GM18526 (cell line): Measurements from ENCODE around the gene FCRLA.
A peak's percentile ranks its signal among the peaks of the same experiment; 100 is the strongest.
"Not testable (repeated sequence)": the region's sequence is repeated elsewhere in the genome, so short reads cannot be mapped to it uniquely, and the experiment has no call there.

Experiments
- POLR2A ChIP-seq: IDR thresholded peaks from 3 replicates; pipeline ENCODE4 v1.6.1; 2011; ENCODE audit not compliant: insufficient read length; ENCODE audit errors: extremely low read depth

FCRLA gene

GRCh38 chr1:161706482-161707347 lies at the start of gene FCRLA:
Gene FCRLA, plus strand, starts transcription at chr1:161707229. Its CDS starts 36 bp downstream, at chr1:161707265.
- TF ChIP-seq POLR2A, result peak; percentile 64

DNA sequence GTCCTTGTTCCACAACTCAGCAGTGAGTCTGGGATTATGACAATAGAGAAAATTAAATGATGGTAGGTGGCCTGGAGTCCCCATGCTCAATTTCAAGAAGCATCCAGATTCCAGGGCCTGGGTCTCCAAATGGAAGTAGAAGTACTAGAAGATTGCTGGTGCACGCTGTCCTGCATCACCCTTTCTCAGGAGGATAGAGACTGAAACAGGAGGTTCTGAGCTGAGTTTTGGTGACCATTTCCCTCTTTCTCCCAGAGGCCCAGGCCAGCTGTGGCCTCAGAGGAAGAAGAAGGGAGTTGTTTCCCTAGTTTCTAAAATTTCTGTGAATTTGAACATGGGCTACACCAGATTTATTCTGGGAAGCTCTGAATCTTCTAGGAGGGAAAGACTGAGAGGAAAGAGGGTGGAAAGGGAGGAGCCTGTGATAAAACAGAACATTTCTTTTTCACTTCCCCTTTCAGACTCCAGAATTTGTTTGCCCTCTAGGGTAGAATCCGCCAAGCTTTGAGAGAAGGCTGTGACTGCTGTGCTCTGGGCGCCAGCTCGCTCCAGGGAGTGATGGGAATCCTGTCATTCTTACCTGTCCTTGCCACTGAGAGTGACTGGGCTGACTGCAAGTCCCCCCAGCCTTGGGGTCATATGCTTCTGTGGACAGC lies 44.2 kb upstream of the FCRLA start, which contains the start of gene FCGR2B:
FCGR2B (plus strand) TSS at position 460 of the 656 bp plus-strand sequence; CDS start at position 559, 99 bp downstream.
- TF ChIP-seq POLR2A, result not testable (repeated sequence)

GRCh38 chr1:161676441-161676840 lies 30.6 kb upstream of the FCRLA start:
- no peak for TF ChIP-seq POLR2A

DNA sequence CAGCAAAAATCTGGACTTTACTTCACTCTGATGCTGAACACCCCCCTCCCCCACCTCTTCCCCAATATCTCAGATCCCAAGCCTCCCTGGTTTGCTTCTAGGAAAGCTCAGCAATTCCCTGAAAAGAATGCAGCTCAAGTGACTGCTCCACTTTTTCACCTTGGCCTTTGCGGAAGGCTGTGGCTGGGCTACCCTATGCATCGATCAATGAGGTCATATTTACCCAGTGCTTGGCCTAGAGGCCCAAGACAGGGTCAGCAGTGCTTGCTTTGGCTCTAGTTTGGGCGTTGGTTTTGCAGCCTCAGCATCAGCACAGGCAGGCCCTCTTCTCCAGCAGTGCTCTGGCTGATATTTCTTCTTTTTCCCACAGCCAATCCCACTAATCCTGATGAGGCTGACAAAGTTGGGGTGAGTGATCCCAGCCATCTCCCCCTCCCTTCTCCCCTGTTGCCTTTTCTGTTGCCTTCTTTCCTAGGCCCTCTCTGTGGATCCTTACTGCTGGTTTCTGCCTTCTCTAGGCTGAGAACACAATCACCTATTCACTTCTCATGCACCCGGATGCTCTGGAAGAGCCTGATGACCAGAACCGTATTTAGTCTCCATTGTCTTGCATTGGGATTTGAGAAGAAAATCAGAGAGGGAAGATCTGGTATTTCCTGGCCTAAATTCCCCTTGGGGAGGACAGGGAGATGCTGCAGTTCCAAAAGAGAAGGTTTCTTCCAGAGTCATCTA lies 29.9 kb upstream of the FCRLA start:
- TF ChIP-seq POLR2A, result no peak

GRCh38 chr1:161678500-161678899 lies 28.5 kb upstream of the FCRLA start:
- no peak for TF ChIP-seq POLR2A

DNA sequence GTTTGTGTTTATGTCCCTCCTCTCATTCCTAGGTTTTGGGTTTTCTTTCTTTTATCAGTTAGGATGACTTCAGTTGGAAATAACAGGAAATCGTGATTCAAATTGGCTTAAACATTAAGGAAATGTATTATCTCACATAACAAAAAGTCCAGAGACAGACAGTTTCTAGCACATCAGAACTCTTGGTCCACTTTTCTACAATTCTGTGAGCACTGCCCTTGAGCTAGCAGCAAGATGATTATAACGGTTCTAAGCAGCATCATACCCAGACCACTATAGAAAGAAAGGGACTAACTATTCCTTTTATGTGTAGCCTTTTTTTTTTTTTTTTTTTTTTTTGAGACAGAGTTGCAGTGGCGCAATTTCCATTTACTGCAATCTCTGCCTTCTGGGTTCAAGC lies 25.1 kb upstream of the FCRLA start:
- no peak for TF ChIP-seq POLR2A

DNA sequence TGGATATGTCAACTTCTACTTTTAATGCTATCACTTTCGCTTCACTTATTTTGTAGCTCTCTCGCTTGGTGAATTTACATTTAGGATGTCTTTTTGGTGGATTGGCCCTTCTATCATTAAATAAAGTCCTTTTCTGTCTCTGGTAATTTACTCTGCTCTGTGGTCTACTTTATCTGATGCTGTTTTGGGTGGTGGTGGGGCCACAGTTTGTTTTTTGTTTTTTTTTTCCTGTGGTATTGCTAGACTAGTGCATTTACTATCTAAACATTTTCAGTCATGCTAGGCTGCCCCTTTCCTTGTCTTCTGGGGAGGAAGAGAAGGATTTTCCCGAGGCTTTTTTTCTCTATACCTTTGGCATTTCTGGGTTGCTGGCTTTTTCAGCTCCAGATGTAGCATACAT lies 18.1 kb upstream of the FCRLA start:
- TF ChIP-seq POLR2A, result no peak

DNA sequence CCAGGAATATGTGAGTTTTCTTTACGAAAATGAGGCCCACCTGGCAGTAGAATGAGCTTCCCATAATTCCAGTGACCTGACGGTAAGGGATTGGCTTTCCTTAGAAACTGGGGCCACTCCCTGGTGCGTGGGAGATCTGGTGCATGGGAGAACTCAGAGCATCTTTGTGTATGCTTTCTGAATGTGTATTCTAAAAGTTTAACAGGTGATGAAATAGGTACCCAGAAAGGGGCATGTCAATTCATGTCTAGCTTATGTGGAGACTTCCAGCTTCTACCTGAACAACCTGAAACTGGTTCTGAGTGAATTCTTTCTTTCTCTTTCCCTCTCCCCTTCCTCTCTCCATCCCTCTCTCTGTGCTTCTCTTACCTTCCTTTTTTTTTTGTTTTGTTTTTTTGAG lies 15.2 kb upstream of the FCRLA start:
- TF ChIP-seq POLR2A, result no peak

DNA sequence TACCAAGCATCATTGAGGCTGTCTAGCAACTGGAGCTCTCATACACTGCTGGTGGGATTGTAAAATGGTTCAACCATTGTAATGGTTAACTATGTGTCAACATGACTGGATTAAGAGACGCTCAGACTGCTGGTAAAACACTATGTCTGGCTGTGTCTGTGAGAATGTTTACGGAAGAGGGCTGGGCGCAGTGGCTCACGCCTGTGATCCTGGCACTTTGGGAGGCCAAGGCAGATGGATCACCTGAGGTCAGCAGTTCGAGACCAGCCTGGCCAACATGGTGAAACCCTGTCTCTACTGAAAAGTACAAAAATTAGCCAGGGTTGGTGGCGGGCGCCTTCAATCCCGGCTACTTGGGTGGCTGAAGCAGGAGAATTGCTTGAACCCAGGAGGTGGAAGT lies 4.8 kb upstream of the FCRLA start:
- no peak for TF ChIP-seq POLR2A

DNA sequence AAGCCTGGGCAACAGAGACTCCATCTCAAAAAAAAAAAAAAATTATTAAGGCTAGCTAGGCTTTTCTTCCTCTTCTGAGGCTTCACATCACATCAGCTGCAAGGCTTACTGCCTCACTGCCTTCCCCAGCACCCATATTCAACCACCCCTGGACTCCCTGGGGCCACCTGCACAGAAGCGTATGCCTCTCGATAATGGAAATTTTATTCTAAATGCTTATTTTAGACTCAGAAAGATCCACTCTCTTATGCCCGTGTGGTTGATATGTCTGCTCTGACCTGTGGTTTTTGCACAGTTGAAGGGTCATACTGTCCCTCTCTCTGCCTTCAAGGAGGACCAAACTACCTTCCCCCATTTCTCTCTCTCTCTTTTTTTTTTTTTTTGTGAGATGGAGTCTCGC lies 1.5 kb upstream of the FCRLA start:
- TF ChIP-seq POLR2A, result no peak

GRCh38 chr1:161706113-161706481 lies 932 bp upstream of the FCRLA start:
- no peak for TF ChIP-seq POLR2A

DNA sequence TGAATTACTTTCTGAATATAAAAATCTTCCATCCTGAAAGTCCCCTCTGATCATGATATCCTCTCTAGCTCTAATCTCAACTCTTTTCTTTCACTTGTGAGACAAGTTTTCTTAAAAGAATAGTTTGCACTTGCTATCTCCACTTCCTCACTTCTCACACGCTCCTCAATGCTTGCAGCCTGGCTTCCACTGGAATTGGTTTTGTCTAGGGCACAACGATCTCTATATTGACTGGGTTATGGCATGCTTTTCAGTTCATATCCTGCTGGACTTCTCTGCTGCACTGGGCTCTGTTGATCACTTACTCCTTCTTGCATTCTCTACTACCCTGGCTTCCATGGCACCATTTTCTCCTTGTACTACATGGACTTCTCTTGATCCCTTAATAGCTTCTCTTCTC lies 474 bp downstream of the FCRLA start:
- TF ChIP-seq POLR2A, result no peak

DNA sequence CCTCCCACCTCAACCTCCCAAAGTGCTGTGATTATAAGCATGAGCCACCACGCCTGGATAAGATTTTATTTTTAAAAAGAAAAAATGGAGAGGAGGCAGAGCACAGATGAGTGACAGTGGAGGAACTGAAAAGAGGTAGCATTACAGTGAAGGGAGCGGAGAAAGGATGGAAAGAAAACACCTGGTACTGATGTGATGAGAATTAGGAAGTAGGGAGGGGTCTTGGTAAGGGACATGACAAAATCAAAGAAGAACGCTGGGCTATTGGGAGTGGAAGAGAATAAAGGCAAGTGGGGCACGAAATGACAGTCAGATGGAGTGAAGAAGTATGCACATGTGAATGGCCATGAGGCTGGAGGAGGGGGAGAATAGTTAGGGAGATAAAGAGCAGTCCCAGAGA lies 2.3 kb downstream of the FCRLA start:
- TF ChIP-seq POLR2A, result no peak

DNA sequence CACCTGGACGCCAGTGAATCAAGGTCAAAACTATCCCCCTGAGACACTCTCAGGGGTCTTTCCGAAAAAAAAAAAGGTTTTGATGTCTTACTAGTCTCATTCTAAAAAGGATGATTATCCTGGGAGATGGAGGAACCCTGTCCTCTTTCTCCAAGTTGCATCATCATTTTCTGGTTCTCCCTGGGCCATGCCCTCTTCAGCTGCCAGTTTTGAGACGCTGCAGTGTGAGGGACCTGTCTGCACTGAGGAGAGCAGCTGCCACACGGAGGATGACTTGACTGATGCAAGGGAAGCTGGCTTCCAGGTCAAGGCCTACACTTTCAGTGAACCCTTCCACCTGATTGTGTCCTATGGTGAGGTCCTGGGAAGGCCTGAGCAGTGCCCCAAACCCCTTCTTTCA lies 3.5 kb downstream of the FCRLA start:
- no peak for TF ChIP-seq POLR2A

- TF ChIP-seq POLR2A, result no peak
Observed at GRCh38 chr1:161718559-161719324, 11.7 kb downstream of the FCRLA start.
